ENCODE data around the gene BCOR.

The BCOR gene

DNA sequence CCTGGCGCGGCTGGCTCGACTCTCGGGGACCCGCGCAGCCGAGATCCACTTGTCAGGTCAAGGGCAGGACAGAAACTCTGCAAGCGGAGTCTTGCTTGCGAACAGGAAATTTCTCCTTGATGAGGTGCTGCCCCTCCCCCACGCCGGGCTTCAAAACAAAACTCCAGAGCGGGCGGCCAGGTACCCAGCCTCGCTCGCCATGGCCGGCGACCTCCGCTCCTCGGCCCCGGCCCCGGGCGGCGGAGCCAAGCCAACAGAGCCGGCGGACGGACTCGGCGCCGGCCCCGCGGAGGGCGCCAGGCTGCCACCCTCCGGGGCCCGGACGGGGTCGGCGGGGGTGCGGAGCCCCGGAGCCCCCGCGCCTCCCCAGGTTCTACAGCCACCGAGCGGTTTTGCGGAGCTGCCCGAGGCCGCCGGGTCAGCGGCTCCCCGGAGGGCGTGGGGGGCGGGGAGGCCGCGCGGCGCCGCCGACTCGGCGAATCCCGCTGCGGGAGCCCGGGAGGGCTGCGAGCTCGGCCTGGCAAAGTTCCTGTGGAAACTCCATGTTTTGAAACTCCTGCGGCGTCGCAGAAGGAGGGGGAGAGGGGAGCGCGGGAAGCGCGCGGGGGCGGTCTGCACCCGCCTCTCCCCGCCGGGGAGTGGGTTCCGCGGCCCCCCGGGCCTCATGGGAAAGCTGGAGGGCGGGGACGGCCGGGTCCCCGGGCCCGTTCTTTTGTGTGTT, 11.7 kb upstream of the BCOR start:
- peak overlapping the region; percentile 81 for H3K4me3 ChIP-seq (ENCODE audit: low read length)
- no peaks in the 10 kb centered on the region for H3K9me3 ChIP-seq (ENCODE audit: control insufficient read depth, low read depth, low read length)
- H3K36me3 ChIP-seq (ENCODE audit: control insufficient read depth, low read depth, low read length), result no peaks in the 10 kb centered on the region
- H3K27me3 ChIP-seq (ENCODE audit: control insufficient read depth, insufficient read depth, low read length), result peaks cover 68% of the 10 kb centered on the region
- peak overlapping the region; percentile 50 for H3K9ac ChIP-seq (ENCODE audit: low read length)
- peaks cover 12% of the 10 kb centered on the region for H3K4me1 ChIP-seq (ENCODE audit: control insufficient read depth, low read depth, low read length)
- no peak overlapping the region for H3K27ac ChIP-seq (ENCODE audit: low read length)

DNA sequence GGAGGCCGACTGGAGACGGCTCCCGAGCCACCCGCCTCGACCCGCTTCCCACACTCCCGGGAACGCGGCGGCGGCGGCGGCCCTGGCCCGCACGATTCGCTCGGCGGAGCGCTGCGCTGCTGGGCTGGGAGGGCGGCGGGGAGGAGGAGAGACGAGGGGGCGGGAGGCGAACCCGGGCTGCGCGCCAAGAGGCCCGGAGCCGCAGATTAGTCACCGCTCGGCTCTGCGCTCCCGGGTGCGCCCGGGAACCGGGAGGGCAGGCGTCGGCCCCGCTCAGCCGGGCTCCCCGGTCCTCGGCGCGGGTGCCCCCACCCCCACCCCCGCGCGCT, 11.2 kb upstream of the BCOR start:
- H3K4me1 ChIP-seq (ENCODE audit: control insufficient read depth, low read depth, low read length), result peaks cover 16% of the 10 kb centered on the region
- H3K27ac ChIP-seq (ENCODE audit: low read length), result no peak overlapping the region
- H3K9me3 ChIP-seq (ENCODE audit: control insufficient read depth, low read depth, low read length), result no peaks in the 10 kb centered on the region
- peak overlapping the region; percentile 50 for H3K9ac ChIP-seq (ENCODE audit: low read length)
- peak overlapping the region; percentile 81 for H3K4me3 ChIP-seq (ENCODE audit: low read length)
- H3K27me3 ChIP-seq (ENCODE audit: control insufficient read depth, insufficient read depth, low read length), result peaks cover 71% of the 10 kb centered on the region
- H3K36me3 ChIP-seq (ENCODE audit: control insufficient read depth, low read depth, low read length), result no peaks in the 10 kb centered on the region

- Histone ChIP-seq H3K36me3 (ENCODE audit: control insufficient read depth, low read depth, low read length) (no peaks in the 10 kb centered on the region), H3K4me3 (ENCODE audit: low read length) (peak overlapping the region; percentile 81), H3K9ac (ENCODE audit: low read length) (peak overlapping the region; percentile 50), H3K27ac (ENCODE audit: low read length) (no peak overlapping the region), H3K9me3 (ENCODE audit: control insufficient read depth, low read depth, low read length) (no peaks in the 10 kb centered on the region), H3K27me3 (ENCODE audit: control insufficient read depth, insufficient read depth, low read length) (peaks cover 76% of the 10 kb centered on the region), H3K4me1 (ENCODE audit: control insufficient read depth, low read depth, low read length) (peaks cover 22% of the 10 kb centered on the region)
Observed at GRCh38 chrX:40108162-40108958, 10.6 kb upstream of the BCOR start.

DNA sequence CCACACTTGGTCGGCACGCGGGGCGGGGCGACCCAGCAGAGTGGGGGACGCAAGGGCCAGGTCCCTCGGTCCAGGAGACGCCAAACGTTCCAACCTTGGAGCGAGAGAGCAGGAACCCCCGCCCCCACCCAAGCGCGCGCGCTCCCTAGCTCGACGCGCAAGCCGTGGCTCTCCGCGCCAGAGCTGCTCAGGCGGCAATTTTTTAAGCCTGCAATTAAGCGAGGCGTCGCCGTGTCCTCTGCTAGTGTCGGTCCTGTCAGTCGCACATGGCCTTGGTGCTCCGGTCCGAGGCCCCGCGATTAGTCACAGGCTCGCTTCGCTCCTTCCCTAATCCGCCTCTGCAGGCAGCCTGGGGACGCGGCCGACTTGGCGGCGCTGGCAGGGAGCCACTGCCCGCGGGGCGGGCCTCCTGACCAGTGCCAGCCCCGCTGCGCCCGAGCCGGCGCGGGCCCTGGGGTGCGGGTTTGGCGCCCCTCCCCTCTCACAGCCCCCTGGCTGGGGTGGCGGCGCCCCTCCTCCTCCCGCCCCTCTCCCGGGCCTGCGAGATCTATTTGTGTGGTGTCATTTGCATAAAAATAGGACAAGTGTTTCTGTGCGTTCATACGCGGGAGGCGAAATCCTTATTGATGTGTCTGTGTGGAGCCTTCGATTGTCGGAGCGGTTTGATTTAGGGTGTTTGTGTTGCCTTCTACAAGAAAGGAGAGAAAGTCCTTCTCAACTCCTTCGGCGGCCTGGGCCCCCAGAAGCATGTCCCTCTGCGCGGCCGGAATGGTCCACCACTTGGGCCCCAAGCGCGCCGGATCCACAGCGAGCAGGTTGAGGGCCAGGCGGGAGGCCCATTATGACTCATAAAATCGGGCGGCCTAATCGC, 9.8 kb upstream of the BCOR start:
- peaks cover 30% of the 10 kb centered on the region for H3K4me1 ChIP-seq (ENCODE audit: control insufficient read depth, low read depth, low read length)
- no peaks in the 10 kb centered on the region for H3K9me3 ChIP-seq (ENCODE audit: control insufficient read depth, low read depth, low read length)
- H3K9ac ChIP-seq (ENCODE audit: low read length), result peak overlapping the region; percentile 62
- peak overlapping the region; percentile 81 for H3K4me3 ChIP-seq (ENCODE audit: low read length)
- peaks cover 81% of the 10 kb centered on the region for H3K27me3 ChIP-seq (ENCODE audit: control insufficient read depth, insufficient read depth, low read length)
- no peak overlapping the region for H3K27ac ChIP-seq (ENCODE audit: low read length)
- no peaks in the 10 kb centered on the region for H3K36me3 ChIP-seq (ENCODE audit: control insufficient read depth, low read depth, low read length)

- H3K4me1 ChIP-seq (ENCODE audit: control insufficient read depth, low read depth, low read length), result peaks cover 37% of the 10 kb centered on the region
- H3K27me3 ChIP-seq (ENCODE audit: control insufficient read depth, insufficient read depth, low read length), result peaks cover 81% of the 10 kb centered on the region
- H3K36me3 ChIP-seq (ENCODE audit: control insufficient read depth, low read depth, low read length), result no peaks in the 10 kb centered on the region
- peak overlapping the region; percentile 81 for H3K4me3 ChIP-seq (ENCODE audit: low read length)
- H3K27ac ChIP-seq (ENCODE audit: low read length), result no peak overlapping the region
- no peaks in the 10 kb centered on the region for H3K9me3 ChIP-seq (ENCODE audit: control insufficient read depth, low read depth, low read length)
- peak overlapping the region; percentile 62 for H3K9ac ChIP-seq (ENCODE audit: low read length)
Observed at GRCh38 chrX:40106676-40107290, 9.0 kb upstream of the BCOR start.

- Histone ChIP-seq H3K9ac (ENCODE audit: low read length) (peak overlapping the region; percentile 62), H3K36me3 (ENCODE audit: control insufficient read depth, low read depth, low read length) (no peaks in the 10 kb centered on the region), H3K4me1 (ENCODE audit: control insufficient read depth, low read depth, low read length) (peaks cover 44% of the 10 kb centered on the region), H3K4me3 (ENCODE audit: low read length) (peak overlapping the region; percentile 81), H3K27ac (ENCODE audit: low read length) (no peak overlapping the region), H3K27me3 (ENCODE audit: control insufficient read depth, insufficient read depth, low read length) (peaks cover 81% of the 10 kb centered on the region), H3K9me3 (ENCODE audit: control insufficient read depth, low read depth, low read length) (no peaks in the 10 kb centered on the region)
Observed at GRCh38 chrX:40105835-40106675, 8.3 kb upstream of the BCOR start.

GRCh38 chrX:40104985-40105834, 7.5 kb upstream of the BCOR start:
- peaks cover 81% of the 10 kb centered on the region for H3K27me3 ChIP-seq (ENCODE audit: control insufficient read depth, insufficient read depth, low read length)
- no peaks in the 10 kb centered on the region for H3K9me3 ChIP-seq (ENCODE audit: control insufficient read depth, low read depth, low read length)
- peak overlapping the region; percentile 81 for H3K4me3 ChIP-seq (ENCODE audit: low read length)
- H3K36me3 ChIP-seq (ENCODE audit: control insufficient read depth, low read depth, low read length), result no peaks in the 10 kb centered on the region
- H3K9ac ChIP-seq (ENCODE audit: low read length), result peak overlapping the region; percentile 42
- H3K27ac ChIP-seq (ENCODE audit: low read length), result no peak overlapping the region
- H3K4me1 ChIP-seq (ENCODE audit: control insufficient read depth, low read depth, low read length), result peaks cover 51% of the 10 kb centered on the region

- H3K27ac ChIP-seq (ENCODE audit: low read length), result no peak overlapping the region
- peak overlapping the region; percentile 42 for H3K9ac ChIP-seq (ENCODE audit: low read length)
- no peaks in the 10 kb centered on the region for H3K9me3 ChIP-seq (ENCODE audit: control insufficient read depth, low read depth, low read length)
- H3K36me3 ChIP-seq (ENCODE audit: control insufficient read depth, low read depth, low read length), result no peaks in the 10 kb centered on the region
- peaks cover 53% of the 10 kb centered on the region for H3K4me1 ChIP-seq (ENCODE audit: control insufficient read depth, low read depth, low read length)
- peaks cover 82% of the 10 kb centered on the region for H3K27me3 ChIP-seq (ENCODE audit: control insufficient read depth, insufficient read depth, low read length)
- peak overlapping the region; percentile 81 for H3K4me3 ChIP-seq (ENCODE audit: low read length)
Observed at GRCh38 chrX:40104630-40104984, 6.8 kb upstream of the BCOR start.

DNA sequence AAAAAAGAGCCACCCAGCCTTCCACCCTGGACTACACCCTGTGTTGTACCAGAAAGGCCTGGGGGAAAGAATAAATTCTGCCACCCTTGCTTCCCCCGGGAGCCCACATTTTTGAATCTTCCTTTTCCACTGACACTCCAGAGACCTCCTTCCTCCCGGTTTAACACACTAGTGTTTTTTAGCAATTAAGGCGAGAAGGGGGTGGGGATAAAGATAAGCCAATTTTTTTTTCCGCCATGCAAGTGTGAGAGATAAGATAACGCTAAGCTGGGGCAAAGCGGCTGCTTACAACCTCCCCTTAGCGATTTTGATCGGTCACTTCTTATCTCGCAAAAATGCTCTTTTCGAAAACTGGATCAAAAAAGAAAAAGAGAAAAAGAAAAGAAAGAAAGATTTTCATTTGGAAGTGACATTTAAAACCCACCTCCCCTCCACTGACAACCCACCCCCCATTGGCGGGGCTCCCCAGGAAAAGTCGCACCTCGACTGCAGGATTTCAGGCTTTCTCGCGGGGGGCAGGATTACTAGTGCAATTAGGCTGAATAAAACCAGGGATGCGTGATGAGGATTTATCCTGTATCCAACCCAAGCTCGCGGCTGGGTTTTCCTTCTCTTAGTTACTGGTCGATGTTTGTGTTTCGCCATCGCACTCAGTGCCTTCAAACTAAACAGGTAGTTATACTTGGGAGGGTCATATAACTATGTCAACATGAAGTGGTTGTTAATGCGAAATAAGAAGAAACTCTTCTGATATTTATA, 6.0 kb upstream of the BCOR start:
- Histone ChIP-seq H3K27ac (ENCODE audit: low read length) (no peak overlapping the region), H3K36me3 (ENCODE audit: control insufficient read depth, low read depth, low read length) (no peaks in the 10 kb centered on the region), H3K4me3 (ENCODE audit: low read length) (peak overlapping the region; percentile 81), H3K9ac (ENCODE audit: low read length) (no peak overlapping the region), H3K9me3 (ENCODE audit: control insufficient read depth, low read depth, low read length) (no peaks in the 10 kb centered on the region), H3K4me1 (ENCODE audit: control insufficient read depth, low read depth, low read length) (peaks cover 57% of the 10 kb centered on the region), H3K27me3 (ENCODE audit: control insufficient read depth, insufficient read depth, low read length) (peaks cover 88% of the 10 kb centered on the region)
